IMR-90 (cell line): Measurements from ENCODE around the gene CCDC61.

Experiments used
- BHLHE40 ChIP-seq: fragments of 150-350 bp; IDR thresholded peaks from 2 replicates; pipeline ENCODE4 v1.6.1; 2016; ENCODE audit warnings: mild to moderate bottlenecking, low read depth, low read length
- CHD1 ChIP-seq: IDR thresholded peaks from 2 replicates; pipeline ENCODE4 v1.6.1; 2012; ENCODE audit warnings: low read depth, low read length, improper control_type of control experiment
- CTCF ChIP-seq: conservative IDR thresholded peaks from 2 replicates; pipeline ENCODE4 v1.5.1; 2012; ENCODE audit warnings: mild to moderate bottlenecking, low read depth, low read length, improper control_type of control experiment
- ELK1 ChIP-seq: fragments of 150-350 bp; IDR thresholded peaks from 2 replicates; pipeline ENCODE4 v1.6.1; 2016; ENCODE audit warnings: low read depth, mild to moderate bottlenecking, low read length, moderate library complexity, borderline replicate concordance
- FOS ChIP-seq: fragments of 150-350 bp; IDR thresholded peaks from 2 replicates; pipeline ENCODE4 v1.6.1; 2016; ENCODE audit warnings: low read depth, low read length
- MAFK ChIP-seq: IDR thresholded peaks from 2 replicates; pipeline ENCODE4 v1.6.1; 2012; ENCODE audit warnings: low read depth, low read length, improper control_type of control experiment
- MAZ ChIP-seq: IDR thresholded peaks from 2 replicates; pipeline ENCODE4 v1.6.1; 2012; ENCODE audit warnings: low read depth, mild to moderate bottlenecking, low read length, improper control_type of control experiment, moderate library complexity, borderline replicate concordance
- MXI1 ChIP-seq: IDR thresholded peaks from 2 replicates; pipeline ENCODE4 v1.6.1; 2012; ENCODE audit warnings: low read depth, mild to moderate bottlenecking, low read length, moderate library complexity, borderline replicate concordance
- NFE2L2 ChIP-seq: fragments of 150-350 bp; IDR thresholded peaks from 2 replicates; pipeline ENCODE4 v1.6.1; 2016; ENCODE audit warnings: low read depth, mild to moderate bottlenecking, low read length
- POLR2A ChIP-seq: IDR thresholded peaks from 2 replicates; pipeline ENCODE4 v1.6.1; 2012; ENCODE audit warnings: mild to moderate bottlenecking, low read depth, low read length
- RAD21 ChIP-seq: IDR thresholded peaks from 2 replicates; pipeline ENCODE4 v1.6.1; 2012; ENCODE audit warnings: low read length, improper control_type of control experiment
- RFX5 ChIP-seq: IDR thresholded peaks from 2 replicates; pipeline ENCODE4 v1.8.0; 2012; ENCODE audit warnings: low read depth, mild to moderate bottlenecking, low read length, moderate library complexity
- SMC3 ChIP-seq: fragments of 150-350 bp; IDR thresholded peaks from 2 replicates; pipeline ENCODE4 v1.6.1; 2016; ENCODE audit warnings: low read depth, mild to moderate bottlenecking, antibody characterized with exemption, low read length, moderate library complexity
- USF2 ChIP-seq: fragments of 150-350 bp; IDR thresholded peaks from 2 replicates; pipeline ENCODE4 v1.6.1; 2017; ENCODE audit warnings: mild to moderate bottlenecking, antibody characterized with exemption, low read length, low read depth

- TF ChIP-seq CTCF: no peak
- TF ChIP-seq POLR2A: no peak
- TF ChIP-seq RFX5: no peak
- TF ChIP-seq SMC3: no peak
- no peak for TF ChIP-seq BHLHE40
- no peak for TF ChIP-seq ELK1
- TF ChIP-seq RAD21: no peak
- TF ChIP-seq FOS: no peak
- TF ChIP-seq MAZ: no peak
- no peak for TF ChIP-seq USF2
- TF ChIP-seq CHD1: no peak
- TF ChIP-seq MAFK: no peak
- TF ChIP-seq MXI1: no peak
- TF ChIP-seq NFE2L2: no peak
Measured at GRCh38 chr19:45968626-45969025, 26.6 kb upstream of the CCDC61 start.
